Stimulated activated CD4-positive, alpha-beta T cell treated with anti-CD3 and anti-CD28 coated beads, Interleukin-15, amount 100 ng/mL, for 1 hour (primary cell): ENCODE measurements around the gene DEXI.
"Not testable (repeated sequence)": the region's sequence is repeated elsewhere in the genome, so short reads cannot be mapped to it uniquely, and the experiment has no call there.

Experiments used
- DNase-seq, 2 donors: peaks; one replicate each; pipeline ENCODE4 v3.0.0-alpha.2; 2020; ENCODE audit warnings: low read depth in 1 of 2, low spot score in 1 of 2

DEXI gene

DNA sequence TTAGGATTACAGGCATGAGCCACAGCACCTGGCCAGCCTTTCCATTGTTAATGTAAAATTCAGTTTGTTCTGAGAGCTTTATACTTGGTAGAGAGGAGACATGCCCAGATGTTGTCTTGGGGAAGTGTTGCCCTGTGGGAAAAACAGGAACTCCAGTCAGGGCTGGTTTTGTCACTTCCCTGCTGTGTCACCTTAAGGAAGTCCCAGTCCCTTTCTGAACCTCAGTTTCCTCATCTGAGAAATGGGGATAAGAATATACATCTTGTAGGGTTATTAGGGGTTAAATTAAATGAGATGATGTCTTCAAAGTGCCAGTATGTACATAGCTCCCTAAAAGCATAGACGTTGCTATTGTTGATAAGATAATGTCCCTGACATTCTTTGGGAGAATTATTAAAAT, 27.3 kb upstream of the DEXI start:
- no peak for DNase-seq

DNA sequence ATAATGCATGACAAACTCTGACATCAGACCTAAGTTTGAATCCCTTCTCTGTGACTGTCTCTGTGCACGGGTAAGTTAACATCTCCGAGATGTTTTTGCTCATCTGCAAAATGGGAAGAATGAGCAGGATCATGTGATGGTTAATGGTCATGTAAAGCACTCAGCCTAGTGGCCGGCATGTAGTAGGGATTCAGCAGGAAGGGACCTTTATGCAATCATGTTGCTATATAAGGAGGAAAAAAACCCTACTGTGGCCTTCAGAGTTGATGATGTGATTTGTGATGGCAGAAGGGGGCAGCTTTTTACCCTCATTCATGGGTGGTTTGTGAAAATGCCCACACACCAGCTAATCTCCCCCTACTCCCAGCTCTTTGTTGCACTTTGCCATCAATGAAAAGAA, 26.2 kb upstream of the DEXI start:
- no peak for DNase-seq

DNA sequence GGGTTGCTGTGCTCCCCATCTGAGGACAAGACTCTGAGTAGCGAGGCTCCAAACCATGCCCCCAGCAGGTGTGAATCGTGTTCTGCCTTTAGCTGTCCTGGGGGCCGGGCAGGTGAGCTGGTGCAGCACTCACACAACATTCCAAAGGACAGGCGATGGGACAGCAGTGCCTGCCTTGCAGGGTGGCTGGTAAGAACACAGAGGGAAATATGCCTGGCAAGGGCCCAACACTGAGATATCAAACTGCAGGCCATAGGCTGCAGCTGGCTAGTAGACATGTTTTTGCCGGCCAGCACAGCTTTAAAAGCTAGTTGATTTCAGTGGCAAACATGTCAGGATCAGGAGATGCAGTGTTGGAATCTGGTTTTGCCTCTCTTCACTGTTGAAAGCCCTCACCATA, 25.7 kb upstream of the DEXI start:
- no peak for DNase-seq

DNA sequence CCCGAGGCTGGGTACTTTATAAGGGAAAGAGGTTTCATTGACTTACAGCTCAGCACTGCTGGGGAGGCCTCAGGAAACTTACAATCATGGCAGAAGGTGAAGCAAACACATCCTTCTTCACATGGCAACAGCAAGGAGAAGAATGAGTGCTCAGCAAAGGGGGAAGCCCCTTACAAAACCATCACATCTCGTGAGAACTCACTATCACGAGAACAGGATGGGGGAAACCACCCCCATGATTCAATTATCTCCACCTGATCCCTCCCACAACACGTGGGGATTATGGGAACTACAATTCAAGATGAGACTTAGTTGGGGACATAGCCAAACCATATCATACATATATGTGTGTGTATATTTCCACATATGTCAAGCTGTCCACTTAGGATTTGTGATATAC, 24.3 kb upstream of the DEXI start:
- not testable (repeated sequence) for DNase-seq

DNA sequence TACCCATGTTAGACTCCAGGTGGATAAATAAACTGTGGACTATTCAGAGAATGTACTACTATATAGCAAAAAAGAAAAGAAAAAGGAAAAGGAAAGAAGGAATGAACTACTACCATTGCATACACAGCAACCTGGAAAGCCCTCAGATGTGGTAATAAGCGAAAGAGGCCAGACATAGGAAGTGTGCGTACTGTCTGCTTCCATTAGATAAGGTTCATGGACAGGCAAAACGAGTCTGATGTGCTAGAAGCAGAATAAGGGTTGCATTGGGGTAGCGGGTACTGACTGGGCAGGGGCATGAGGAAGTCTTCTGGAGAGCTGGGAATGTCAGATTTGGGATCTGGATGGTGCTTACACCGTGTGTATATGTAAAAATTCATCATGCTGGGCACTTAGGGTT, 23.9 kb upstream of the DEXI start:
- no peak for DNase-seq

DNA sequence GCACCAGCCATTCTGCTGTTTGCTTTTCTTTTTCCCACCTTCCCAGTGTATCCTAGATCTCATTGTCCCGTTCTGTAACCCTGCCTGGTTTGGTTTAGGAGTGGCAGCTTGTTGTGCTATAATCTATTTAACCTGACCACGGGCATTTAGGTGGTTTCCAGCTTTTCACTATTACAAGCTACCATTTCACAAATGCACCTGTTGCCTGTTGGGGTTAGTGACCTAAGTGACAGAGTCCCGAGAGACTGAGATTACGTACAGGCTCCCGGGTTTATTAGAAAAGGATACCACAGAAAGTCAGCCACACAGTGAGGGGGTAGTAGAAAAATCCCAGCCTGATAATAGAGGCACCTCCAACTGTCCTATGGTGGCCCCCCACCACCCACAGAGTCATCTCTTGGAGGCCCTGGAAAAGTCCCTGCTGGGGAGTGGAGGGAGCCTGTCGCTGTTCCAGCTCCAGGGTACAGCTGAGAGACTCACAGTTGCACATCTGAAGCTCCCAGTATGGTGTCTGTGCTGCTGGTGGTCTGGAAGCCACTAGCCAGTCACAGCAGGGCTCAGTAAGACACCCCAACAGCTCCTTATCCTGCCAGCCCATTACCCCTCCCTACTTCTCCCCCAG, 23.3 kb upstream of the DEXI start:
- DNase-seq: no peak

DNA sequence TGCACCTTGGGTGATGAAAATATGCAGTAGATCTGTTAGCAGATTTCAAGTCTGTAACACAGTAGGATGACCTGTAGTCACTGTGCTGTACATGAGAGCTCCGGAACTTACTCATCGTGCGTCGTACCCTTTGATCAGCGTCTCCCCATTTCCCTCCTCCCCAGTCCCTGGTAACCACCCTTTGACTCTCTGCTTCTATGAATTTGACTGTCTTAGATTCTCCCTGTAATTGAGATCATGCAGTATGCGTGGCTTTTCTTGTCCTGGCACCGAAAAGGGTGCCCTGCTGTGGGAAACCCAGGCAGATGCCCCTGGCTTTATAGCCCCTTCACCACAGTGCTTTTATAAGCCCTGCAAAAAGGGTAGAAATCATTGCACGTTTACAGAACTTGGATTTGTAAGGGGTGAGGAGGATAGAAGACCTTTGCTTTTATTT, 22.6 kb upstream of the DEXI start:
- DNase-seq: peak in 1 of 2 donors; percentile 40

DNA sequence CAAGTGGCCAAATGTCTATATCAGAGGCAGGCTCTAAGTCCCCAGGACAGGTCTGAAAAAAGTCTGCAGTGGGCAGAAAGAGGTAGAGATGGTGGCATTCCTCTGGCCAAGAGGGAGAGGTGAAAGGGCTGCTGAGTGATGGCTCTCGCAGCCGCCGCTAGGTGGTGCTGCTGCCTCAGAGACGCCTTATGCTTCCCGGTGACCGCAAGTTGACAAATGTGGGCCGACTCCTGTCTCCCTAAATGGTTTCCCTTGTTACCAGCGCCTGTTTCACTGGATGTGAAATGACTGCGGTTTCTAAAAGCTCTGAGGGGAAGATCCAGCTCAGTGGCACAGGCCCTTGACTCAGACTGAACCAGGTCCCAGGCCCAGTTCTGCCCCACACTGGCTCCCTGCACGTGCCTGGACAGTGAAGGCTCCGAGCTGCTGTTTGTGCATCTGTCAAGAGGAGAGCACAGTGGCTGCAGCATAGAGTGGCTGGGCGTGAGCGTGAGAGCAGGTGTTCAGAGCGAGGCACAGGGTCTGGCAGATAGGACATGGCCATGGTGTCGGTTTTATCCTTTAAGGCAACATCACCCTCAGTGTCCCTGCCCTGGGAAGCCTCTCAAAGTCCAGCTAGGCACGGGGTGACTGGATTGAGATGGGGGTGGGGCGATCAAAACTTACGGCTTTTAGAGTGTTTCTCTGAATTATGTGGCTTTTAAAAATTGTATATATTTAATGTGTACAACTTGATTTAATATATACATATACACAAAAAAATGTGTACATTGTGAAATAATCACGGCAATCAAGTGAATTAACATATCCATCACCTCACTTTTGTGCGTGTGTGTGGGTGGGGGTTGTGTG, 22.0 kb upstream of the DEXI start:
- peak; percentile 68 to 75 for DNase-seq

DNA sequence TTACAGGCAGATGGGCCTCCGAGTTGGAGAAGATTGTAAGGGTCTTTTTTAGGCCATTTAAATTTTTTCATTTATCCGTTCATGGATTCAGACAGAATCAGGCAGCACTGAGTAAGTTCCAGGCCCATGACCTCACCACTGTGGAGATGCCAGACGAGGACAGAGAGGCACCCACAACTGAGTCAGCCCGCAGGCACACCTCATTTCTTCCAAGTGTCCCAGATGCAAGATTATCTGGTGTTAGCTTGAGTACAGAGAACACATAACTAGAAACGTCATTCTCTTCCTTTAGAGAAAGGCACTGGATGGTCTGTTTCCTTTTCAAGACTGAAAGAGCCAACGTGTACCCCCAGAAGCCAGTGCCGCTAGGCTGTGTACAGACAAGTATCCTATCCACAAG, 19.0 kb upstream of the DEXI start:
- DNase-seq: no peak

DNA sequence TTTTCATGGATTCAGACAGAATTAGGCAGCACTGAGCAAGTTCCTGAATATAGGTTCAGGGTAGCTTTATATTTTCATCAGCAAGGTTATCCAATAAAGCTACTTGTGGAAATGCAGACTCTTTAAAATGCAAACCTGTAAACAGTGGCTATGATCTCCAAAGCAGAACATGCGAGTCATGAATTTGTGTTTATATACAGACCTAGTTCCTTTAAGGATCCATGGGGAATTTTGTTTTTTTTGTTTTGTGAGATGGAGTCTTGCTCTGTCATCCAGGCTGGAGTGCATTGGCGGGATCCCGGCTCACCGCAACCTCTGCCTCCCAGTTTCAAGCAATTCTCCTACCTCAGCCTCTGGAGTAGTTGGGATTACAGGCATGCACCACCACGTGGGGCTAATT, 16.9 kb upstream of the DEXI start:
- no peak for DNase-seq

DNA sequence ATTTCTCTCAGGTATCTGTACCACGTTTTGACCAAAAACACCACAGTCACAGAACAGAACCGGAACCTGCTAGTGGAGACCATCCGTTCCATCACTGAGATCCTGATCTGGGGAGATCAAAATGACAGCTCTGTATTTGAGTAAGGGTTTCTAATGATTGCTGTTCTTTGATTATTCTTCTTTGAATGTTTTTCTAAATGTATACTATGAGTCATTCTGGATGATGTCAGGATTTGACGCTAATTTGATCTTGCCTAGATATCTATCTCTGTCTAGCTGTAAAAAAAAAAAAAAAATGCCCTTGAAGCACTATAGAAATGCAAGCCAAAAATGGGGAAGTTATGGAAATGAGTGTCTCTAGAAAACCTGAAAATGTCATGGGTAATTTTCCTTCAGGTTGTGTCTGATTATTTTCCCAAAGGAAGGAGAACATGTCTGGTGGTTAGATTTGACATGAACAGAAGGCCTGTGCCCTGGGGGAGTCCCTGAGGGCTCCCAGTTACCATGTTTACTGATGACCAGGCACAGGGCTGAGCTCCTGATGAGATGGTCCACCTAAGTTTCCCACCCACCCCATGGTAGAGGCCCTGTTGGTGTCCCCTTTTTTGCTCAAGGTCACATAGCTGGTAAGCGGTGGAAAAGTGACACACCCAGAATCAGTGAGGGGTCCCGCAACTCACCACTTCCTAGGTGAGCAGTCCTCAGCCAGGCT, 15.7 kb upstream of the DEXI start:
- DNase-seq: no peak

DNA sequence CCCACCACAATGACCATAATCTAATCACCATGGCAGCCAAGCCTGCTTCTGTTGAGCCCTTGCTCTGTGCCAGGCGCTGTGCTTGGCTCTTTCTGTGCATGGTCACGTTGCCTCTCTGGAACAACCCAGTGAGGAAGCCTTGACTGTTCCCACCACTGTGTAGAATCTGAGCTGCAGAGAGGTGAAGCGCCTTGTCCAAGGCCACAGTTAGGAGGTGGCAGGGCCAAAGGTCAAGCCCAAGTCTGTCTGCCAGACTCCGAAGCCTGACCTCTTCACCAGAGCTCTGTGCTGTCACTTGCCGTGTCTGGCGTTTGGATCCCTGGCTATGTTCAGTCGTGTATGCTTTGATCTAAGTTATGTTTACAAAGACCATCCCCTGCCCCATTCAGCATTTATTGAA, 12.6 kb upstream of the DEXI start:
- no peak for DNase-seq

DNA sequence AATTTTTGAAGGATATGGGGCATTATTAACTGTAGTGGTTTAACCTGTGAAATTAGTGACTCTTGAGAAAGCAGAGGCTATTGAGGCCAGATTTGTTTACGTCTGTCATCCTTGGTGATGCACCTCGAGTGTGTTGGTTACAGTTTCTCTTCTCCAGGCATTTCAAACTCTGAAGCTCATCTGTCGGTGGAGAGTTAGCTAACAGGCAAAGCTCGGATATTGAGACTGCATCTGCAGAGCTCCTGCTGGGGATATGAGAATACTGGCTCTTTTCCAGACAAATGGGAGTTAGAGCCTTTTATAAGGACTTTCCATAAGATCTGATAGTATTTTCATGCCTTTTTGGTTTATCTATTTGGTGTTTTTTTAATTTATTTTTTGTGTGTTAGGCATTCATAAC, 8.8 kb upstream of the DEXI start:
- no peak for DNase-seq

DNA sequence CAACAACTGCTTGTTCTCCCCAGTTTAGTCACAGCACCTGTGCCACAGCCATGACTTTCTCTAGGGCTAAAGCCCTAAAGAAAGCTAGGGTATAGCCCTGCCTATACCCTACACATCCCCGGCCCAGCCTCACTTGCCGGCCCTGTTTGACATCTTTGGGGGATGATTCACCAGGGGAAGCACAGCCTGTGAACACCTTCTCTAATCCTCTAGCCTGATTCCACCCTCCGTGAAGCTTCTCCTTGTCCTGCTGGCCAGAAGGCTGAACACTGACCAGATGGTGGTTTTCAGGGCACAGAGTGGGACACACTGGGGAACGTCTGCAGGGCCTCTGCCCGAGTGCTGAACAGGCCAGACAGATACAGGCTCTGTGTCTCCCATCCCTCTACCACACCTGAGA, 8.1 kb upstream of the DEXI start:
- DNase-seq: no peak

DNA sequence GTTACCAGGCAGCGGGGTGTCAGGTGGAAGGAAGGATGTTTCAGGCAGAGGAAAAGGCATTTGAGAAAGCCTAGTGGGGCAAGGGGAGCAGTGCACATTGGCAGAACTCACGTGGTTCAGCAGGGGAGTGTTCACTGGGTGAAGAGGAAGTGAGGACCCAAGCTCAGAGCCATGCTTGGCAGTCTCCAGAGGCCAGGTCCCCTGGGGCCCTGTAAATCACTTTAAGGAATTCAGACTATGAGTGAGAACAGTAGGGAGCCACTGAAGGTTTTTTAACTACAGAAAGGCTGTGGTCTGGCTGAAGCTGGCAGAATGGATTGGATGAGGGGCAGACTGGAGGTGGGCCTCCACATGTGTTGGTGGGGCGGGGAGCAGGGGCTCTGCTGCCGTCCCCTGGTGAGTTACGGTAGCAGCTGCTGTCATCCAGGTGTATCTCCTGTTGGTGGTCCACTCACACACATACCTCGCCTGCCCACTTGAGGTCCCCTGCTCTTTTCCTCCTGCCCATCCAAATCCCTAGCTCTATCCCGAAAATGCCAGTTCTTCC, 7.2 kb upstream of the DEXI start:
- DNase-seq: no peak

DNA sequence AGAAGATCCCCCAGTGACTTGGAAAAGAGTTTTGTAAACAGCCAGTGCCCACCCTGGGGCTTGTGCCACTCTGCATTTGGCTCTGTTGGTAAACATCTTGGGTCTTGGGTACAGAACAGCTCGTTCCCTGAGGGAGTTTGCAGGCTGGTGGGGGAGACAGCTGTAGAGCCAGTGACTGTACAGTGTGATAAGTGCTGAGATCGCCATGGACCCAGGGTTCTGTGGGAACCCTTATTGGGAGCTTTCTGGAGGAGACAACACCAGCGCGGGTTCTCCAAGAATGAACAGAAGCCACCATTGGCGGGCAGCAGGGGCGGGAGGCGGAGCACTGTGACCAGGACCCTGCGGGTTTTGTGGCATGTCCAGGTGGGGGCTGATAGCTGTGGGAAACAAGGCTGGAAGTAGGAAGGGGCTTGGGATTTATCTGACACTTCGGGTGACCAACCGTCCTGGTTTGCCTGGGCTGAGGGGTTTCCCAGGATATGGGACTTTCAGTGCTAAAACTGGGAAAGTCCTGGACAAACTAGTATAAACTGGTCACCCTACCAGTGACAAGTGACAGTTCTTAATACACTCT, 5.0 kb upstream of the DEXI start:
- no peak for DNase-seq

DNA sequence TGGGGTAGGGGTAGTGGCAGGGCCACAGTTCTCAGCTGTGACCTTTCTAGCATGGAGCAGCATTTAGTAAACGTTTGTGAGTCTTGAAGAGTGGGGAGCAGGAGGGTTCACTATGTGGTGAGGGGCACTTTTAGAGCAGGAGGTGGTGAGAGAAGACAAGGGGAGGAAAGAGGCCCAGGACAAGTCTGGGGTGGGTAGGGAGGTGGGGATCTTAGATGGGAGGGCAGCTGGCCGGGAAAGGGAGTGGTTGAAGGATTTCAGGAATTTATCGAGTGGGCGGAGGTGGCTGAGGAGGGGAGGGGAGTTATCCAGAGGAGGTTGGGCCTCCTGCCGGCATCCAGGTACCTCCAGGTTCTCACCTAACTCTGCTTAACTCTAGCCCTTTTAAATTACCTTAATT, 4.0 kb upstream of the DEXI start:
- DNase-seq: no peak

DNA sequence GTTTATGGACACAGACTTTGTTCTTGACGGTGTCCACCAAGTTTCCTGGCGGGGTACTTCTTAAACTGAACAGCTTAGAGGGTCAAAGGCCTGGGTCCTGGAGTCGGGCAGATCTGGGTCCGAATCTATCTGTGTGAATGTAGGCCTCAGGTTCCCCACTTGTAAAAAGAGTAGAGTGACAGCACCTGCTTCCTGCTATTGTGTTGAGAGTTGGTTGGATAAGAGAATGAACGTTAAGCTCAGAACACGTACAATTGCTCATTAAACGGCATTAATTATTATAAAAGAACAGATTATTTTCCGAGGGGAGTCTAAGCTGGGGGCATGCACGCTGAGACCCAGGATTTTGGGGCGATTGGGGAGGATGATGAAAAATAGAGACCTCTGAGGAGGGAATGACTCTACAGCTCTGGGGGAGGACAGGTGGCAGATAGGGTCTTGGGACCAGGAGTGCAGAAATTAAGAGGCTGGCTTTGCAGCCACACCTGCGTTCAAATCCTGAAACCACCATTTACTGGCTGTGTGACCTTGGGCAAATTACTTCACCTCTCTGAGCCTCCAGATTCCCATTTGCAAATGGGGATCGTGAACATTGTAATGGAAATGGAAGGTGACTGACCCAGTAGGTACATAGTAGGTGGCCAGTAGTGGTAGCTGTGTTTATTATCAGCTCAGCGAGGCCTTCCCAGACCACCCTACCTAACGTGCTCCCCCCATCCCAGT, 3.0 kb upstream of the DEXI start:
- DNase-seq: no peak

DNA sequence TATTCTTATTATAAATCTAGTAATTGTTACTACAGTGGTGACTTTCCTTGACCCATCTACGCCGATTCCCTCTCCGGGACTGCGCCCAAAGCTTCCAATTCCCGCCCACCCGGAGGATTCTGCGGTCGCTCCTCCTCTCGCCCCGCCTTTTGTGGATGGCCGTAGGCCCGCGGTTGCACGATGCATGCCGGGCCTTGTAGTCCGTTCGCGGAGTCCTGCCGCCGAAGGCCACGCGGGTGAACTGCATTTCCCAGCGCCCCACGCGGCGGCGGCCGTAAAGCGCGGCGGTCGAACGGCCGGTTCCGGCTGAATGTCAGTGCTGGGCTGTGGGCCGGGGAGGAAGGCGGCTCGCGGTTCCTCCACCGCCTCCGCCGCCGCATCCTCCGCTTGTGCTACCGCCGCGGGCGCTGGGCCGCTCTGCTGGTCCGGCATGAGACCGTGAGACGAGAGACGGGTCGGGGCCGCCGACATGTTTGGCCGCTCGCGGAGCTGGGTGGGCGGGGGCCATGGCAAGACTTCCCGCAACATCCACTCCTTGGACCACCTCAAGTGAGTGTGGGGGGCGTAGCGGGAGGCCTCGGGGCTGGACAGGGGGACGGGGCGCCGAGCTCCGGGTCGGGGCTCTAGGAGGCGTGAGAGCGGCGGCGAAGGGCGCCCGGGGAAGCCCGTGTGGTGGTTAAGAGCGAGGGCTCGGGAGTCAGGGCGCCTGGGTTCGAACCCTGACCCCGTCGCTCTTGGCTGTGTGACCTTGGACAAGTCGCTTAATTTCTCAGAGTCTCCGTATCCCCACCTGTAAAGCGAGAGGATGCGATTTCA, 2.2 kb upstream of the DEXI start, which contains the start of gene CLEC16A:
Gene CLEC16A, plus strand, starts transcription at position 316 of the 816 bp plus-strand sequence. Its CDS starts 154 bp downstream, at position 470.
- DNase-seq: peak; percentile 91 to 95

DNA sequence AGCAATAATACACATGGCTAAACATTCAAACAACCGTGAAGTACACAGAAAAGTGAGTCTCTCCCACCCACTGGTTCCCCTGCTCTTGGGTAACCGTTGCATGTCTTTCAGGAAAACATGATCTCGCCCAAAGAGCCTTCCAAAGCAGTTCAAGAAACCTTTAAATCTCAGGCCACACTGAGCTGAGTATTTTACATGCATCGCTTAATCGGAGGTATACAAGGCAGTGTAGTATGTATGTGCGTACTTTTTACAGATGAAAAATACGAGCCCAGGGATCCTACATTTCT, 741 bp upstream of the DEXI start:
- no peak for DNase-seq
